Naive thymus-derived CD8-positive, alpha-beta T cell (primary cell): ENCODE measurements around the gene FLG2. TPM values are rescaled to one million over a fixed set of nuclear protein-coding genes. Genes with fewer than 3 reads are reported as not detected.
"Not testable (repeated sequence)": the region's sequence is repeated elsewhere in the genome, so short reads cannot be mapped to it uniquely, and the experiment has no call there.

Experiments used
- ATAC-seq, 2 donors: fragments of 150-1000 bp; cut with Tn5 transposase in 1 of 2; sonication (Bioruptor Pico), chemical (Tn5 transposase) in 1 of 2; 1 replicate in 1 of 2; 2 replicates in 1 of 2; pipeline ENCODE4 v1.10.0; 2021; ENCODE audit warnings: mild to moderate bottlenecking in 2 of 2, moderate library complexity in 2 of 2
- POLR2A ChIA-PET: fragments of 350-600 bp; sonication (Branson Sonifier 250); formaldehyde crosslinking; loops from one replicate; lab custom pipeline; 2021; ENCODE audit warnings: antibody characterized with exemption; lab: Charles Lee
- DNase-seq, 10 donors: peaks; one replicate each; pipeline versions ENCODE4 v3.0.0 to v3.0.0-alpha.2; 2020 to 2022
- H3K27ac Mint-ChIP-seq, 10 donors: one replicate each; pipeline ENCODE4 v1.8.0; 2020 to 2022; ENCODE audit warnings: mild to moderate bottlenecking in 10 of 10, mixed read lengths in 10 of 10, moderate library complexity in 4 of 10, inconsistent platforms in 1 of 10
- H3K27me3 Mint-ChIP-seq, 5 donors: one replicate each; pipeline ENCODE4 v1.8.0; 2021 to 2022; ENCODE audit warnings: mixed read lengths in 5 of 5
- H3K36me3 Mint-ChIP-seq, 3 donors: one replicate each; pipeline ENCODE4 v1.8.0; 2020 to 2022; ENCODE audit warnings: mixed read lengths in 3 of 3, mild to moderate bottlenecking in 2 of 3, inconsistent platforms in 1 of 3
- H3K4me1 Mint-ChIP-seq, 4 donors: one replicate each; pipeline ENCODE4 v1.8.0; 2021 to 2022; ENCODE audit warnings: mixed read lengths in 4 of 4
- H3K4me3 Mint-ChIP-seq, 10 donors: one replicate each; pipeline ENCODE4 v1.8.0; 2020 to 2022; ENCODE audit warnings: mild to moderate bottlenecking in 10 of 10, mixed read lengths in 10 of 10, moderate library complexity in 6 of 10, inconsistent platforms in 1 of 10
- H3K9me3 Mint-ChIP-seq, 9 donors: one replicate each; pipeline ENCODE4 v1.8.0; 2020 to 2022; ENCODE audit warnings: mixed read lengths in 9 of 9, mild to moderate bottlenecking in 3 of 9, inconsistent platforms in 1 of 9, moderate library complexity in 1 of 9
- polyA plus RNA-seq, 3 donors: library from polyadenylated mRNA; unstranded; fragments of 300-500 nt; fragmentation: Illumina TruSeq; gene quantifications; one replicate each; pipeline ENCODE4 v1.2.3, GENCODE V29; 2021
- total RNA-seq, 8 experiments: library from RNA in 2 of 8; stranded (reverse) in 2 of 8; gene quantifications; one replicate each; pipeline ENCODE4 v1.2.3 and lab custom pipeline; 2021 to 2026

The FLG2 gene
- total and polyA plus RNA-seq, 5 experiments from 2014 or later = 0.01 to 0.10 TPM; not detected in 3

DNA sequence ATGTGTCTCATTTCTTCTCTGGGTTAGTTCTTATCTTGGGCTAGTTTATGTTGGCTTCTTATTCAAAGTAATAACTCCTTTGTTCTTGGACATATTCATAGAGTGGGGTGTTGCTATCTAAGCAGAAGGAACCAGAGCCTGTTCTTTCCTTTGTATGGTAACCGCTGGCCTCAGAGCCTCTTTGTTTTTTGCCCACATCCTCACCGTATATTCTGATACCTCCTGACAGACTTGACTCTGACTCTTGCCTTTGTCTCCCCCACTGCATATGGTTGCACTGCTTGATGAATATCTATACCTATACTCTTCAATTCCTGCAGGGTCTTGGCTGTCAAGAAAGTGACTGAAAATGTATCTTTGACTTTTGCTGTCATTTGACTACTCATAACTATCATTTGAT lies 10.2 kb downstream of the FLG2 start:
- ATAC-seq (no peak), DNase-seq (no peak)
- H3K4me3 Mint-ChIP-seq = no peak overlapping the region
- H3K27ac Mint-ChIP-seq = no peak overlapping the region
- H3K36me3 Mint-ChIP-seq = peaks cover 0 to 7% (median 0%) of the 10 kb centered on the region in 3 donors
- peaks cover 3 to 16% (median 10%) of the 10 kb centered on the region in 5 donors for H3K27me3 Mint-ChIP-seq
- H3K9me3 Mint-ChIP-seq = peaks cover 0 to 15% (median 0%) of the 10 kb centered on the region in 9 donors
- POLR2A ChIA-PET = no interaction called here
- H3K4me1 Mint-ChIP-seq = no peaks in the 10 kb centered on the region

DNA sequence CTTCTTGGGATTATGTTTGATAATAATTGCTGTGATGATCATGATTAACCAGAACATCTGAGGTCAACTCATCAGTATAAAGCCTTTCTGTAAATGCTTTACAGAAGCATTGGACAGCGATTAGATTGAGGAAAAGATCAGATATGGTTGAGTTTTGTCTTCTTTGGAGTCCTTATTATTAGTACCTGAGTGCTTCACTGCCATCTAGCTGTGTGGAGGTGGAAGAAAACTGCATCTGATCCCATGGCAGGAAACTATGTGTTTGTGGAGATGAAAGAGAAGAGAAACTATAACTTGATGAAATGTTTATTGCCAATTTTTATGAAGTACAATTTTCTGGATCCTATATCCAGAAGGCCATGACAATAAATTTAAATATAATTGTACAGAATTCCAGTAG lies 11.4 kb downstream of the FLG2 start:
- no peak overlapping the region for H3K4me3 Mint-ChIP-seq
- H3K27ac Mint-ChIP-seq = no peak overlapping the region
- H3K36me3 Mint-ChIP-seq = no peaks in the 10 kb centered on the region
- H3K4me1 Mint-ChIP-seq = no peaks in the 10 kb centered on the region
- peaks cover 0 to 8% (median 0%) of the 10 kb centered on the region in 9 donors for H3K9me3 Mint-ChIP-seq
- H3K27me3 Mint-ChIP-seq = peaks cover 4 to 20% (median 6%) of the 10 kb centered on the region in 5 donors
- DNase-seq = no peak
- ATAC-seq = no peak
- POLR2A ChIA-PET = no interaction called here

DNA sequence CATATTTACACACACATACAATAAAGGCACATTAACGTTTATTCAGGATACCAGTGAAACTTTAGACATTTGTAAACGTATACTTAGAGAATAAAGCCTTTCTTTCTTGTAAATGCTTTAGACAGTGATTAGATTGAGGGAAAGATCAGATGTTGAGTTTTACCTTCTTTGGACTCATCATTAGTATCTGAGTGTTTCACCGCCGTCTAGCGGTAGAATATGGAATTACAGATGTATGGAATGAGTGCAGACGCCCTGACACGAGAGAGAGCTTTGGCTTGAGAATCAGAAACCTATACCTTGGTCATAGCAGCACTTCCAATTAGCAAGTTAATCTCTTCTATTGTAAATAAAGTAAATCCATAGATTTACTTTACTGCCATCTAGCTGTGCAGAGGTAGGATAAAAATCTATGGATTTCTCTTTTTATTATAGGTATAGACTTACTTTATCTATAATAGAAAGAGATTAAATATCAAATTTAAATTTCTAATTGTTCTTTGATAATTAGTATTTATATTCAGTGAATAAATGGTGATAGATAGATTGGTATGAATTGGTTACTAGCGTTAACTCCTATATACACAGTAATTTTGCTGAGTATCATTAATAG lies 12.6 kb downstream of the FLG2 start:
- no peak overlapping the region for H3K27ac Mint-ChIP-seq
- H3K9me3 Mint-ChIP-seq = no peaks in the 10 kb centered on the region
- peaks cover 3 to 28% (median 4%) of the 10 kb centered on the region in 5 donors for H3K27me3 Mint-ChIP-seq
- no peaks in the 10 kb centered on the region for H3K36me3 Mint-ChIP-seq
- H3K4me3 Mint-ChIP-seq = no peak overlapping the region
- H3K4me1 Mint-ChIP-seq = no peaks in the 10 kb centered on the region
- no peak for ATAC-seq
- peak in 8 of 10 donors; percentile 35 to 74 (median 48) for DNase-seq
- POLR2A ChIA-PET = no interaction called here

DNA sequence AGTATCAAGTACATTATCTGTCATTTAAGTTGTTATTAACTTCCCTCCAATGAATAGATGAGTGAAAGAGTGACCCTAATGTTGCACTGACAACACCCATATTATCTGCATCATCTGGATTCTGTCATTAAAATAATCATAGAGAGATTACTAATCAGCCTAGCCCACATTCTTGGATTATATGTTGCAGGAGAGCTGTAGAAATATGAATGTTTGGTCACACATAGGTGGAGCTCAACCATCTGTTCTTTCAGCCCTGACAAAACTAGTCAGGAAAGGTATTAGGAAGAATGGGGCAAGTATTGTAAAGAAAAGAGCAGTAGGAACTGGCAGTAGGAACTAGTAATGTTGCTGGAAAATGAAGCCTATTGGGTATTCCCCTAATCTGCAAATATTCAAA lies 15.4 kb downstream of the FLG2 start:
- Mint-ChIP-seq H3K9me3 (no peaks in the 10 kb centered on the region), H3K36me3 (no peaks in the 10 kb centered on the region), H3K4me1 (no peaks in the 10 kb centered on the region), H3K4me3 (no peak overlapping the region), H3K27ac (no peak overlapping the region), H3K27me3 (peaks cover 4 to 33% (median 5%) of the 10 kb centered on the region in 5 donors)
- DNase-seq (no peak), ATAC-seq (no peak)
- POLR2A ChIA-PET = no interaction called here

DNA sequence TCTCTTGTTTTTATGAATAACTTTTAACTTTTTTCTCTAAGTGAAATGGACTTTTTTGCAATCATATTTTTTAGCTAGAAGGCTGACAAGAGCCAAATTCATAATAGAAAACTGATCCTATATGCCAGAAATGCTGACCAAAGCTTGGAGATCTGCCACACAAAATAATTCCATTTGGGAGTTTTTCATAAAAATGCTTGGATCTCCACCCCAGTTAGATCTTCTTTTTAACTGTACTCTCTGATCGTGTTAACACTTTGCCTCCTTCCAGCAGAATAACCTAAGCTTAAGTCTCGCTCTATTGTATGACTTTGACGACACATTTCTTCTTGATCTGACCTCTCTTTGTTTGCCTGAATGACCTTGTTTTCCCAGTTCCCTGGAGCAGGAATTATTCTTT lies 16.8 kb downstream of the FLG2 start:
- POLR2A ChIA-PET = no interaction called here
- H3K4me1 Mint-ChIP-seq = no peaks in the 10 kb centered on the region
- no peak overlapping the region for H3K27ac Mint-ChIP-seq
- DNase-seq (no peak), ATAC-seq (no peak)
- peaks cover 4 to 36% (median 9%) of the 10 kb centered on the region in 5 donors for H3K27me3 Mint-ChIP-seq
- no peak overlapping the region for H3K4me3 Mint-ChIP-seq
- H3K9me3 Mint-ChIP-seq = no peaks in the 10 kb centered on the region
- no peaks in the 10 kb centered on the region for H3K36me3 Mint-ChIP-seq

DNA sequence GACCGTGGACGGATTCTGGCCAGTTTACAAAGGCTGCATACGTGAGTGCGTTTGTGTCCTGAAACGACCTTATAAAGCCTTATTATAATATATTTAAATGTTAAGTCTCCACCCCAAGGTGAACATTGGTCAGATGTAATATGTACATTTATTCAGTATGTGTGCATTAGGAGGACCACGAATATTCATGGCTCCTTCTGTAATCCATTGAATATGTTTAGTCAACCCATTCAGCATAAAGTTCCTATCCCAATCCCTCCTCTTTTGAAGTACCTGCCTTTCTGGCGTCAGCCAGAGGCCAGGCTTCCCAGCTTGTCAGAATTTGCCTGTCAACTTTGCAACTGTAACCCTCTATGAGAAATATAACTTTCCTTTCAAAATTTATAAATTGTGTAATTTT lies 24.4 kb downstream of the FLG2 start:
- Mint-ChIP-seq H3K27me3 (peaks cover 0 to 26% (median 7%) of the 10 kb centered on the region in 5 donors), H3K4me1 (no peaks in the 10 kb centered on the region), H3K4me3 (no peak overlapping the region), H3K9me3 (no peaks in the 10 kb centered on the region), H3K36me3 (no peaks in the 10 kb centered on the region), H3K27ac (no peak overlapping the region)
- DNase-seq (no peak), ATAC-seq (no peak)
- POLR2A ChIA-PET = no interaction called here

DNA sequence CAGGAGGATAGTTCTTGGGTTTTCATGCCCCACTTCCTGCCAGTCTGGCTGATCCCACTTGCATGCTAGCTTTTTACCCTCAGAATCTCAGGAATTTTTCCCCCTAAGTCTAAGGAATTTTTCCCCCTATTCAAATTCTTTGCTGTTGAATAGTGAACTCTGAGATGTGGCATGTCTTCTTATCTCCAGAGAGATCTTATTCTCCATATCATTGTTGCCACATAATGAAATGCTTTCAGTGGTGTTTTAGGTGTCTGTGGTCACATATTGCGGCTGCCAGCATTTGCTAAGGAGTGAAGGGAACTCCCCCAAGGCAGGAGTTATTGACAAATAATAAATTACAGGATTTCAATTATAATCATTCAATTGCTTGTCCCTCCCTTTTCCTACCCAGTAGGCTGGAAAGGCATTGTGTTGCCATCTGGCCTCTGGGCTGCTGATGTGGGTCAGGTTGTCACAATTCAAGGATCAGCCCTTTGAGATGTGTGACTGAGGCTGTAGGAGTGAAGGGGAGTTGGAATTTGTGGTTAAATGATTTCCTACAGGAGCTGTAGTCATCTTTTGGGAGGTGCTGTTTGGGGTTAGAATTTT lies 30.9 kb downstream of the FLG2 start:
- Mint-ChIP-seq H3K36me3 (no peaks in the 10 kb centered on the region), H3K27ac (no peak overlapping the region), H3K27me3 (peaks cover 0 to 11% (median 0%) of the 10 kb centered on the region in 5 donors), H3K9me3 (no peaks in the 10 kb centered on the region), H3K4me3 (no peak overlapping the region), H3K4me1 (no peaks in the 10 kb centered on the region)
- POLR2A ChIA-PET = no interaction called here
- DNase-seq (no peak), ATAC-seq (no peak)

DNA sequence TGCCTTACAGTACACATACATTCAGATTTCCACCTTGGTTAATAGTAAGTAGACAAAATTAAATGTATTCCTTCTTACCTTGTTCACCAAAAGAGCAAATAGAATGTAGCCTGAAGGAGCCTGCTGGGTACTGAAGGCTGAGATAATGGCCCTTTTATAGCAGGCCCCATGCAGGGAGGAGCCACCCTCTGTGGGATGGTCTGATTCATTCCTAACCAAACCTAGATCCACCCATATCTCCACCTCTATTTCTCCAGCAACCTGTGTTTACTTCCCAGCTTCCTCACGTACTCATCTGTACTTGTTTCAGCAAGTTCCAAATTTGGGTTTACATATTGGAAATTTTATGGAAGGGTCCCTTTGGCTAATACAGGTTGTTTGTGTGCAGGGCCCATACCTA lies 34.7 kb downstream of the FLG2 start, which contains the start of gene FLG:
FLG (minus strand) TSS at position 129 of the 400 bp plus-strand sequence. CDS start 9,783 bp downstream, outside the sequence.
- POLR2A ChIA-PET = no interaction called here
- no peak within 1 kb of the TSS for H3K27ac Mint-ChIP-seq
- H3K27me3 Mint-ChIP-seq = peaks cover 0 to 11% (median 0%) of the 10 kb centered on the region in 5 donors
- no peaks in the 10 kb centered on the region for H3K36me3 Mint-ChIP-seq
- H3K4me3 Mint-ChIP-seq = no peak within 1 kb of the TSS
- no peaks in the 10 kb centered on the region for H3K9me3 Mint-ChIP-seq
- ATAC-seq = no peak
- DNase-seq = no peak
- no peaks in the 10 kb centered on the region for H3K4me1 Mint-ChIP-seq

DNA sequence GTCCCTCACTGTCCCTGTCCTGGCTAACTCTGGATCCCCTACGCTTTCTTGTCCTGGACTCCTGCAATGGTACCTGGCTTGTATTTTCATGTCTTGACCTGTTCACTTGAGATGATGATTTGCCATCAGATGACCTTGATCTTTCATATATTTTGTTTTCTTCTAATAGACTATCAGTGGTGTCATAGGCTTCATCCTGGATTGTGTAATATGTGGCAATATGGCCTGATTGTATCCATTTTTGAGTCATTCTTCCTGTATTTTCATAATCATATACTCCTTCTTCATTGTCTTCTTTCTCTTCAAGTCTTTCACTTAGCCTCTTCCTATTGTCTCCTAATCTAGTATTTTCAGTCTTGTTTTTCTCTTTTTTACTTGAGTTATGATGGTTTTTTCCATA lies 45.8 kb downstream of the FLG2 start:
- DNase-seq (no peak), ATAC-seq (no peak)
- H3K27ac Mint-ChIP-seq = no peak overlapping the region
- H3K27me3 Mint-ChIP-seq = peaks cover 0 to 28% (median 7%) of the 10 kb centered on the region in 5 donors
- H3K4me1 Mint-ChIP-seq = no peaks in the 10 kb centered on the region
- POLR2A ChIA-PET = no interaction called here
- H3K9me3 Mint-ChIP-seq = peaks cover 0 to 39% (median 5%) of the 10 kb centered on the region in 9 donors
- no peak overlapping the region for H3K4me3 Mint-ChIP-seq
- peaks cover 0 to 33% (median 3%) of the 10 kb centered on the region in 3 donors for H3K36me3 Mint-ChIP-seq

DNA sequence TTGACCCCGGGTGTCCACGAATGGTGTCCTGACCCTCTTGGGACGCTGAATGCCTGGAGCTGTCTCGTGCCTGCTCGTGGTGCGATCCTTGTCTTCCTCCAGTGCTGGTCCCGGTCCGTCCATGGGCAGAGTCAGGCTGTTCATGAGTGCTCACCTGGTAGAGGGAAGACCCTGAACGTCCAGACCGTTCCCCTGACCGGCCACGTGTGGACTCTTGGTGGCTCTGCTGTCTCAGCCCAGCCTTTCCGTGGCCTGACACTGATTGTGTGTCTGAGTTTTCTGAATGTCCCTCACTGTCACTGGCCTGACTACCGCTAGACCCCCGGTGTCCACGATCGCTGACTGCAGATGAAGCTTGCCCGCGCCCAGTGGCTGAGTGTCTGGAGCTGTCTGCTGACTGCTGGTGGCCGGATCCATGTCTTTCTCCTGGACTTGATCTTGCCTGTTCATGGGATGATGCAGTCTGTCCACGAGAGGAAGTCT lies 46.4 kb downstream of the FLG2 start:
- DNase-seq (no peak), ATAC-seq (no peak)
- POLR2A ChIA-PET = no interaction called here
- peaks cover 0 to 45% (median 5%) of the 10 kb centered on the region in 9 donors for H3K9me3 Mint-ChIP-seq
- H3K4me3 Mint-ChIP-seq = no peak overlapping the region
- H3K36me3 Mint-ChIP-seq = peaks cover 0 to 39% (median 3%) of the 10 kb centered on the region in 3 donors
- H3K4me1 Mint-ChIP-seq = peaks cover 0 to under 1% (median 0%) of the 10 kb centered on the region in 4 donors
- peaks cover 0 to 34% (median 7%) of the 10 kb centered on the region in 5 donors for H3K27me3 Mint-ChIP-seq
- peak overlapping the region in 1 of 10 donors; percentile 8 for H3K27ac Mint-ChIP-seq

DNA sequence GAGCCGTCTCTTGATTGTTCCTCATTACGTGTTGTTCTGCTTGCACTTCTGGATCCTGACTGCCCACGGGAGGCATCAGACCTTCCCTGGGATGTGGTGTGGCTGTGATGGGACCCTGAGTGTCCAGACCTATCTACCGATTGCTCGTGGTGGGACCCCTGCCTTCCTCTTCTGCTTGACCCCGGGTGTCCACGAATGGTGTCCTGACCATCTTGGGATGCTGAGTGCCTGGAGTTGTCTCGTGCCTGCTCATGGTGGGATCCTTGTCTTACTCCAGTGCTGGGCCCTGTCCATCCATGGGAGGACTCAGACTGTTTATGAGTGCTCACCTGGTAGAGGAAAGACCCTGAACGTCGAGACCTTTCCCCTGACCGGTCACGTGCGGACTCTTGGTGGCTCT lies 47.6 kb downstream of the FLG2 start:
- POLR2A ChIA-PET, H3K27ac Mint-ChIP-seq, ATAC-seq: not testable (repeated sequence)

DNA sequence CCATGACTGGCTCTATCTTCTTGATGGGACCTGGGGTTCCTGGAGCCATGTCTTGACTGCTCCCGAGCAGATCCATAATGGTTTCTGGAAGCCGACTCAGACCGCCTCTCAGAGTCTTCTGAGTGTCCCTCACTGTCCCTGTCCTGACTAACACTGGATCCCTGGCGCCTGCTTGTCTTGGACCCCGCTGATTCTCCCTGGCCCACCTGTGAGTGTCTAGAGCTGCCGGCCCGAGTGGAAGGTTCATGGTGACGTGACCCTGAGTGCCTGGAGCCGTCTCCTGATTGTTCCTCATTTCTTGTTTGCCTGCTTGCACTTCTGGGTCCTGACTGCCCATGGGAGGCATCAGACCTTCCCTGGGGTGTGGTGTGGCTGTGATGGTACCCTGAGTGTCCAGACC lies 49.9 kb downstream of the FLG2 start:
- Mint-ChIP-seq H3K27me3 (peaks cover 0 to 40% (median 7%) of the 10 kb centered on the region in 5 donors), H3K27ac (peak overlapping the region in 1 of 10 donors; percentile 36), H3K4me3 (no peak overlapping the region), H3K36me3 (peaks cover 0 to 45% (median 3%) of the 10 kb centered on the region in 3 donors), H3K4me1 (peaks cover 0 to 4% (median 0%) of the 10 kb centered on the region in 4 donors), H3K9me3 (peaks cover 0 to 61% (median 5%) of the 10 kb centered on the region in 9 donors)
- POLR2A ChIA-PET = no interaction called here
- DNase-seq (no peak), ATAC-seq (no peak)

More for the DNA sequence above, 47.6 kb downstream of the FLG2 start:
- Mint-ChIP-seq H3K27me3 (peaks cover 0 to 40% (median 7%) of the 10 kb centered on the region in 5 donors), H3K9me3 (peaks cover 0 to 57% (median 5%) of the 10 kb centered on the region in 9 donors), H3K36me3 (peaks cover 0 to 45% (median 3%) of the 10 kb centered on the region in 3 donors)
- not testable (repeated sequence) for H3K4me1 Mint-ChIP-seq, DNase-seq, H3K4me3 Mint-ChIP-seq

DNA sequence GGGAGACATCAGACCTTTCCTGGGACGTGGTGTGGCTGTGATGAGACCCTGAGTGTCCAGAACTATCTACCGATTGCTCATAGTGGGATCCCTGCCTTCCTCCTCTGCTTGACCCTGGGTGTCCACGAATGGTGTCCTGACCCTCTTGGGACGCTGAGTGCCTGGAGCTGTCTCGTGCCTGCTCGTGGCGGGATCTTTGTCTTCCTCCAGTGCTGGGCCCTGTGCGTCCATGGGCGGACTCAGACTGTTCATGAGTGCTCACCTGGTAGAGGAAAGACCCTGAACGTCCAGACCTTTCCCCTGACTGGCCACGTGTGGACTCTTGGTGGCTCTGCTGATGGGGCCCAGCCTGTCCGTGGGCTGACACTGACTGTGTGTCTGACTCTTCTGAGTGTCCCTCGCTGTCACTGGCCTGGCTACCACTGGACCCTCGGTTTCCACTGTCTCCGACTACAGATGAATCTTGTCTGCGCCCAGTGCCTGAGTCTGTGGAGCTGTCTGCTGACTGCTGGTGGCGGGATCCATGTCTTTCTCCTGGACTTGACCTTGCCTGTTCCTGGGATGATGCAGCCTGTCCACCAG lies 50.4 kb downstream of the FLG2 start:
- H3K9me3 Mint-ChIP-seq = peaks cover 0 to 65% (median 5%) of the 10 kb centered on the region in 9 donors
- peaks cover 0 to 36% (median 6%) of the 10 kb centered on the region in 5 donors for H3K27me3 Mint-ChIP-seq
- H3K4me1 Mint-ChIP-seq, H3K27ac Mint-ChIP-seq, H3K4me3 Mint-ChIP-seq, DNase-seq, ATAC-seq, POLR2A ChIA-PET: not testable (repeated sequence)
- H3K36me3 Mint-ChIP-seq = peaks cover 0 to 49% (median 3%) of the 10 kb centered on the region in 3 donors
